ENCODE measurements around the gene SRRM3.
"Not testable (repeated sequence)": the region's sequence is repeated elsewhere in the genome, so short reads cannot be mapped to it uniquely, and the experiment has no call there.

Gene SRRM3

GRCh38 chr7:76230214-76230613 is 28.5 kb downstream of the SRRM3 start:
- no peak for DNase-seq (ENCODE audit: low read depth)

- DNase-seq (ENCODE audit: low read depth): no peak
Measured at GRCh38 chr7:76231071-76231470, 29.4 kb downstream of the SRRM3 start.

- no peak for DNase-seq (ENCODE audit: low read depth)
Measured at GRCh38 chr7:76231583-76231982, 29.9 kb downstream of the SRRM3 start.

- no peak for DNase-seq (ENCODE audit: low read depth)
Measured at GRCh38 chr7:76232698-76233097, 31.0 kb downstream of the SRRM3 start.

GRCh38 chr7:76233538-76234281 is 32.0 kb downstream of the SRRM3 start:
- no peak for DNase-seq (ENCODE audit: low read depth)

- no peak for DNase-seq (ENCODE audit: low read depth)
Measured at GRCh38 chr7:76234282-76234584, 32.5 kb downstream of the SRRM3 start.

GRCh38 chr7:76234931-76235441 is 33.3 kb downstream of the SRRM3 start:
- DNase-seq (ENCODE audit: low read depth): peak; percentile 56

GRCh38 chr7:76236224-76236623 is 34.5 kb downstream of the SRRM3 start:
- DNase-seq (ENCODE audit: low read depth): no peak

- DNase-seq (ENCODE audit: low read depth): no peak
Measured at GRCh38 chr7:76238326-76238725, 36.6 kb downstream of the SRRM3 start.

- DNase-seq (ENCODE audit: low read depth): no peak
Measured at GRCh38 chr7:76241141-76241540, 39.4 kb downstream of the SRRM3 start.

GRCh38 chr7:76242517-76243063 is 40.9 kb downstream of the SRRM3 start:
- DNase-seq (ENCODE audit: low read depth): not testable (repeated sequence)

- DNase-seq (ENCODE audit: low read depth): no peak
Measured at GRCh38 chr7:76244781-76245391, 43.2 kb downstream of the SRRM3 start.

GRCh38 chr7:76246804-76247389 is 45.2 kb downstream of the SRRM3 start:
- no peak for DNase-seq (ENCODE audit: low read depth)

GRCh38 chr7:76247938-76248337 is 46.2 kb downstream of the SRRM3 start:
- no peak for DNase-seq (ENCODE audit: low read depth)

GRCh38 chr7:76252021-76252420 is 50.3 kb downstream of the SRRM3 start:
- DNase-seq (ENCODE audit: low read depth): no peak

GRCh38 chr7:76254781-76255180 is 53.1 kb downstream of the SRRM3 start:
- no peak for DNase-seq (ENCODE audit: low read depth)

GRCh38 chr7:76257973-76258372 is 56.3 kb downstream of the SRRM3 start:
- DNase-seq (ENCODE audit: low read depth): no peak

GRCh38 chr7:76259124-76260093 is 57.7 kb downstream of the SRRM3 start:
- DNase-seq (ENCODE audit: low read depth): no peak

- peak; percentile 37 for DNase-seq (ENCODE audit: low read depth)
Measured at GRCh38 chr7:76260171-76260703, 58.5 kb downstream of the SRRM3 start.

- no peak for DNase-seq (ENCODE audit: low read depth)
Measured at GRCh38 chr7:76261329-76261728, 59.6 kb downstream of the SRRM3 start.

GRCh38 chr7:76261931-76262330 is 60.2 kb downstream of the SRRM3 start:
- no peak for DNase-seq (ENCODE audit: low read depth)

Measured in activated T-cell treated with anti-CD3 and anti-CD28 coated beads for 1 hour (primary cell).